ENCODE results near the gene RELB.

The RELB gene

DNA sequence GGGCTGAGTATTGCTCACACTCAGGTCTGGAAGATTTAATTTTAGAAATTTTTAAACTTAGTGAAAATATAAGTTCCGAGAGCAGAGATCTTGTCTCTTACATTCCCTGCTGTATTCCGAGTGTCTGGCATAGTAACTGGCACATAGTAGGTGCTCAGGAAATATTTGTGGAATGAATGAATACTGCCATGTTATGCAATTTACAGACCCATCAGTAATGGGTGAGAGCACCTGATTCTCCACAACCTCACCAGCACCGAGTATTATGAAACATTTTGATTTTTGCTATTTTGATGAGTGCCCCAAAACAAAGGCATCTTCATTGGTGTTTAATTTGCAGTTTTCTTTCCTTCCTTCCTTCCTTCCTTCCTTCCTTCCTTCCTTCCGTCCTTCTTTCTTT lies 21.8 kb downstream of the RELB start:
- peaks cover 6 to 7% of the 10 kb centered on the region in 2 donors for H3K4me1 Mint-ChIP-seq
- no peak overlapping the region for H3K4me3 Mint-ChIP-seq
- no peak for ATAC-seq (replicated peaks)
- H3K9me3 Mint-ChIP-seq: no peaks in the 10 kb centered on the region
- no peak overlapping the region for H3K27ac Mint-ChIP-seq
- no peaks in the 10 kb centered on the region for H3K27me3 Mint-ChIP-seq
- H3K36me3 Mint-ChIP-seq: peaks cover 48% of the 10 kb centered on the region in 2 donors
- no peak for DNase-seq

GRCh38 chr19:45025264-45025663 lies 24.0 kb downstream of the RELB start:
- H3K36me3 Mint-ChIP-seq: peaks cover 49 to 50% of the 10 kb centered on the region in 2 donors
- H3K4me3 Mint-ChIP-seq: no peak overlapping the region
- no peaks in the 10 kb centered on the region for H3K27me3 Mint-ChIP-seq
- ATAC-seq (replicated peaks) (no peak), DNase-seq (no peak)
- H3K27ac Mint-ChIP-seq: no peak overlapping the region
- no peaks in the 10 kb centered on the region for H3K9me3 Mint-ChIP-seq
- H3K4me1 Mint-ChIP-seq: peaks cover 0 to 1% of the 10 kb centered on the region in 2 donors

- ATAC-seq (replicated peaks) (no peak), DNase-seq (no peak)
- Mint-ChIP-seq H3K36me3 (peaks cover 53 to 55% of the 10 kb centered on the region in 2 donors), H3K27me3 (no peaks in the 10 kb centered on the region), H3K4me1 (peaks cover 0 to 1% of the 10 kb centered on the region in 2 donors), H3K9me3 (no peaks in the 10 kb centered on the region), H3K27ac (peak overlapping the region; percentile 71), H3K4me3 (no peak overlapping the region)
Measured at GRCh38 chr19:45027371-45027770, 26.1 kb downstream of the RELB start.

GRCh38 chr19:45030825-45031224 lies 29.6 kb downstream of the RELB start:
- Mint-ChIP-seq H3K27ac (no peak overlapping the region), H3K9me3 (peaks cover 0 to 2% of the 10 kb centered on the region in 2 donors), H3K4me3 (no peak overlapping the region), H3K27me3 (no peaks in the 10 kb centered on the region), H3K36me3 (peaks cover 62 to 69% of the 10 kb centered on the region in 2 donors), H3K4me1 (peaks cover 0 to 2% of the 10 kb centered on the region in 2 donors)
- DNase-seq: no peak
- ATAC-seq (replicated peaks): no peak

DNA sequence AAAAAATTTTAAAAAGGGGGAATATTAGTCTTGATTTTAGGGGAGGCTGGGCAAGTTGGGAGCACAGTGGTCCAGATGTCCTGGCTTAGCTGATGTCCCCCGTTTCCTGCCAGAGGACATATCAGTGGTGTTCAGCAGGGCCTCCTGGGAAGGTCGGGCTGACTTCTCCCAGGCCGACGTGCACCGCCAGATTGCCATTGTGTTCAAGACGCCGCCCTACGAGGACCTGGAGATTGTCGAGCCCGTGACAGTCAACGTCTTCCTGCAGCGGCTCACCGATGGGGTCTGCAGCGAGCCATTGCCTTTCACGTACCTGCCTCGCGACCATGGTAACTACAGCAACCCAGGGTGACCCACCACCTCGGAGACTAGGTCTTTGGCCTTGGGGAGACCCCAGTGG lies 31.2 kb downstream of the RELB start:
- DNase-seq (no peak), ATAC-seq (replicated peaks) (no peak)
- H3K27ac Mint-ChIP-seq: no peak overlapping the region
- no peaks in the 10 kb centered on the region for H3K27me3 Mint-ChIP-seq
- no peak overlapping the region for H3K4me3 Mint-ChIP-seq
- peaks cover 0 to 2% of the 10 kb centered on the region in 2 donors for H3K9me3 Mint-ChIP-seq
- peaks cover 0 to 2% of the 10 kb centered on the region in 2 donors for H3K4me1 Mint-ChIP-seq
- peaks cover 56 to 63% of the 10 kb centered on the region in 2 donors for H3K36me3 Mint-ChIP-seq

- H3K4me3 Mint-ChIP-seq: no peak overlapping the region
- peaks cover 56 to 68% of the 10 kb centered on the region in 2 donors for H3K36me3 Mint-ChIP-seq
Measured at GRCh38 chr19:45035755-45036154, 34.5 kb downstream of the RELB start.

DNA sequence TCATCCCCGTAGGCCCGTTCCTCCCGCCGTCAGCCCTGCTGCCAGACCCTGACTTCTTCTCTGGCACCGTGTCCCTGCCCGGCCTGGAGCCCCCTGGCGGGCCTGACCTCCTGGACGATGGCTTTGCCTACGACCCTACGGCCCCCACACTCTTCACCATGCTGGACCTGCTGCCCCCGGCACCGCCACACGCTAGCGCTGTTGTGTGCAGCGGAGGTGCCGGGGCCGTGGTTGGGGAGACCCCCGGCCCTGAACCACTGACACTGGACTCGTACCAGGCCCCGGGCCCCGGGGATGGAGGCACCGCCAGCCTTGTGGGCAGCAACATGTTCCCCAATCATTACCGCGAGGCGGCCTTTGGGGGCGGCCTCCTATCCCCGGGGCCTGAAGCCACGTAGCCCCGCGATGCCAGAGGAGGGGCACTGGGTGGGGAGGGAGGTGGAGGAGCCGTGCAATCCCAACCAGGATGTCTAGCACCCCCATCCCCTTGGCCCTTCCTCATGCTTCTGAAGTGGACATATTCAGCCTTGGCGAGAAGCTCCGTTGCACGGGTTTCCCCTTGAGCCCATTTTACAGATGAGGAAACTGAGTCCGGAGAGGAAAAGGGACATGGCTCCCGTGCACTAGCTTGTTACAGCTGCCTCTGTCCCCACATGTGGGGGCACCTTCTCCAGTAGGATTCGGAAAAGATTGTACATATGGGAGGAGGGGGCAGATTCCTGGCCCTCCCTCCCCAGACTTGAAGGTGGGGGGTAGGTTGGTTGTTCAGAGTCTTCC lies 36.3 kb downstream of the RELB start:
- Mint-ChIP-seq H3K4me3 (peak overlapping the region; percentile 22 to 32), H3K36me3 (peaks cover 53 to 67% of the 10 kb centered on the region in 2 donors), H3K9me3 (peaks cover 0 to 2% of the 10 kb centered on the region in 2 donors), H3K27ac (peak overlapping the region; percentile 56), H3K4me1 (peaks cover 28 to 41% of the 10 kb centered on the region in 2 donors), H3K27me3 (no peaks in the 10 kb centered on the region)
- DNase-seq: no peak
- ATAC-seq (replicated peaks): no peak

More at GRCh38 chr19:45035755-45036154, 34.5 kb downstream of the RELB start:
- peaks cover 17 to 23% of the 10 kb centered on the region in 2 donors for H3K4me1 Mint-ChIP-seq
- H3K9me3 Mint-ChIP-seq: peaks cover 0 to 2% of the 10 kb centered on the region in 2 donors
- H3K27me3 Mint-ChIP-seq: no peaks in the 10 kb centered on the region
- DNase-seq (no peak), ATAC-seq (replicated peaks) (no peak)
- no peak overlapping the region for H3K27ac Mint-ChIP-seq

DNA sequence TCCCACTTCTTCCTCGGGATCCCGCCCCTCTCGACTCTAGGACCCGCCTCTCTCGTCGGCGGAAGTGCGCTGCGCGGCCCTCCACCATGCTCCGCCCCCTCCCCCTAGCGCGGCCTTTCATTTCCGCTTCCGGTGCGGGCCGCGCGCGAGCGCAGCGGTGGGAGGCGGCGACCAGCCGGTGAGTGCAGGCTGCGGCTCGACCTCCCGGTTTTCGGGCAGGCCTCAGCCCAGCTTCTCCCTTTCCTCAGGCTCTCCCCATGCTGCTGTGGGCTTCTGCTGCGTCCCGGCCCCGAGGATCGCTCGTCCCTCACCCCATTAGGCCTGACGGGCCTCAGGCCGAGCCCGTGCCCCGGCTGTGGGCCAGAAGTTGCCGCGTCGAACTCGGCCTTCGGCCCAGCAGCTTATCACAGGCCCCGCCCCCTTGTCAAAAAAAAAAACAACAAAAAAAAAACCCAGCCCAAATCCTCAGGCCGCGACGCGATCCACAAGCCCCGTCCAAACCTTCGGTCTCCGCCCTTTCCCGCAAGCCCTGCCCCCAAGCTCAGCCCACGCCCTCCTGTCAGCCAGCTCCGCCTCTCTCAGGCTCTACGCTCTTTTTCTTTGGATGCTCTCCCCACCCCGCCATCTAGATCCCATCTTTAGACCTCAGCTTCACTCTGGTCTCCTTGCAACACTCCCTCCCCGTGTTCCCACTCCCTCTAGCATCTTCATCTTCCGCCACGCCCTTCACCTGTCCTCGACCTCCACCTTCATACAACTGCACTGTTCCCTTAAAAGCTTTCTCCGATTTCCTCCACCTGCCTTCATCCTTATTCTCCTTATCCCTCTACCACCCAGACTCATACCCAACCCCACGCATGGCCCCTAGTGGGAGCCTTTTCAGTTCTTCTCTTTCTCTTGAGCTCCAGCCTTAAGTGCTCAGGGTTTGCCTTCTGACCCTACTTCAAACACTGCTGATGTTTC lies 37.9 kb downstream of the RELB start, which contains the start of gene CLASRP:
CLASRP (plus strand) TSS at position 115 of the 963 bp plus-strand sequence. CDS start 1,168 bp downstream, outside the sequence.
- Mint-ChIP-seq H3K9me3 (peaks cover 0 to 2% of the 10 kb centered on the region in 2 donors), H3K36me3 (peaks cover 48 to 63% of the 10 kb centered on the region in 2 donors)
- peak; percentile 95 to 97 for ATAC-seq (replicated peaks)

DNA sequence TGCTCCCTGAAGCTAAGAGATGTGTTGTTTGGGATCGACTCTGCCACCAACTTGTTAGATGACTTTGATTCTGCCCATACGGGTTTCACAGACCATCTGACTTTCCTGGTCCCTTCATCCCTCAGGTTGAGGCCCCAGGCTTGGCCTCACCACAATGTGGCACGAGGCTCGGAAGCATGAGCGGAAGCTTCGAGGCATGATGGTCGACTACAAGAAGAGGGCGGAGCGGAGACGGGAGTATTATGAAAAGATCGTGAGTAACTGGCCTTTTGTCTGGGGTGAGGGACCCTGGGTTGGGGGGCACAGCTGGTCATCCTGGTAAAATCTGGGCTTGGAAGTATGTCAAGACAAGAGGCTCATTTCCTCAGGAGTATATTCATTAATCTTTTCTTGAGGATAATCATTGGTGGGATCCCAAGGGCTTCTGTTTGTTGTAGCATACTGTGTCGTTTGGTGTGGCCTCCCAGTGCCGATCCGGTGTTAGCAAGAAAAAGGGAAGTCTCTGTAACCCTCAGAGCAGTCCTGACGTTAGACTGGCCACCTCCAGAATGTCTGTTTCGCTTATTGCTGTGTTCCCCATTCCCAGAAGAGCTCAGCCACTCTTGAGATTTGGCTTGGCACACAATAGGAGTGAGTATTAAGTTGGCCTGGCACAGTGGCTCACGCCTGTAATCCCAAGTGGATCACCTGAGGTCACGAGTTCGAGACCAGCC lies 39.0 kb downstream of the RELB start:
- Mint-ChIP-seq H3K9me3 (peaks cover 0 to 2% of the 10 kb centered on the region in 2 donors), H3K36me3 (peaks cover 42 to 58% of the 10 kb centered on the region in 2 donors), H3K27me3 (no peaks in the 10 kb centered on the region), H3K27ac (peak overlapping the region; percentile 93), H3K4me1 (peaks cover 28 to 48% of the 10 kb centered on the region in 2 donors), H3K4me3 (peak overlapping the region; percentile 91 to 92)
- DNase-seq (no peak), ATAC-seq (replicated peaks) (no peak)

More for the DNA sequence above, 37.9 kb downstream of the RELB start, which contains the start of gene CLASRP:
- DNase-seq: peak; percentile 83
- Mint-ChIP-seq H3K4me1 (peaks cover 25 to 43% of the 10 kb centered on the region in 2 donors), H3K27ac (peak within 1 kb of the TSS; percentile 96), H3K27me3 (no peaks in the 10 kb centered on the region), H3K4me3 (peak within 1 kb of the TSS; percentile 91 to 92)

GRCh38 chr19:45041125-45041524 lies 39.9 kb downstream of the RELB start:
- DNase-seq: no peak
- no peak for ATAC-seq (replicated peaks)
- peak overlapping the region; percentile 91 to 92 for H3K4me3 Mint-ChIP-seq
- peaks cover 45 to 61% of the 10 kb centered on the region in 2 donors for H3K36me3 Mint-ChIP-seq
- no peaks in the 10 kb centered on the region for H3K27me3 Mint-ChIP-seq
- no peaks in the 10 kb centered on the region for H3K9me3 Mint-ChIP-seq
- H3K4me1 Mint-ChIP-seq: peaks cover 35 to 57% of the 10 kb centered on the region in 2 donors
- H3K27ac Mint-ChIP-seq: peak overlapping the region; percentile 93

DNA sequence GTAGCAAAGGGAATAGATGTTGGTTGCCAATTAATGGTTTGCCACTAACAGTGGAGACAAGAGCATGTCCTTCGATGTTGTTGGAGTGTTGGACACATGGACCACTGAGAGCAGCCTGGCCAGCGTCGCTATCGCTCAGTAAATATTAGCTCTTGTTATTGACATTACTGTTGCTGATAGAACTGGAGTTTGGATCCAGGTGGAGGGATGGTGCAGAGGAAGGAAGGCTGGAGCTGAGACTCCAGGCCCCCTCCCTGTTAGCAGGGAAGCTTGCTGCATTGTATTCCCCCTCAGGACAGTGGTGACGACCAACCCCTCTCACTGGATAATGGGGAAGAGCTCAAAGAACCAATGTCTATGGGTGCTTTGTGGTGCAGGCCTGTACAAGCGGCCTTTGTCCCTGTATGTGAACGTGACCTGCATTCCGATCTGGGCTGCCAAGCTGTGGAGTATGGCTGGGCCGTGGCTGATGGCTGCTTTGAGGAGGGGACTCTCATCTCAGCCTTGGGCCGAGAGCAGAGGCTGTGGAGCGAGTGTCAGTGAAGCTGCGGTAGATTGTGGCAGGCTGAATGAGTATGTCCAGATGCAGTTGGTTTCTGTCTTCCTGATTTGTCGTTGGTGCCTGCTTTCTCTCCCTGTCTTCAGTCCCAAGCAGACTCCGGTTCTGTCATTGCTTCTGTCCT lies 44.5 kb downstream of the RELB start:
- Mint-ChIP-seq H3K36me3 (peaks cover 42 to 54% of the 10 kb centered on the region in 2 donors), H3K4me3 (peak overlapping the region in 1 of 2 donors; percentile 39)

DNA sequence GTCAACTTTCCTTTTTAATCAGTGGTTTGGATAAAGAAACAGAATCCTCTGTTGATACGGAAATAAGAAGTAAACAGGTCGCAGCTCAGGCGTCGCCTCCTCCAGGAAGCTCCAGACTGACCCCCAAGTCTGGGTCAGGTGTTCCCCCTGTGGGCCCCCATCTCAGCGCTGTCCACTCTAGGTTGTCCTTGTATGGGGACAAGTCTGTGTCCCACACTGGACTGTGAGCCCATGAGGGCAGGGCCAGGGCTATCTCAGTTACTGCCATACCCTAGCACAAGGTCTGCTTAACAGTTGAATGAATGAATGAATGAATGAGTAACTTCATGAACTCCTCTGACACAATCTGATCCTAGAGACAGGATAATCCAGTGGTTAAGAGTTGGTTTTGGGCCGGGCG lies 45.1 kb downstream of the RELB start:
- no peaks in the 10 kb centered on the region for H3K27me3 Mint-ChIP-seq
- H3K4me3 Mint-ChIP-seq: peak overlapping the region; percentile 81 to 83
- ATAC-seq (replicated peaks) (no peak), DNase-seq (no peak)
- peaks cover 51 to 75% of the 10 kb centered on the region in 2 donors for H3K4me1 Mint-ChIP-seq
- peaks cover 42 to 55% of the 10 kb centered on the region in 2 donors for H3K36me3 Mint-ChIP-seq
- no peaks in the 10 kb centered on the region for H3K9me3 Mint-ChIP-seq
- peak overlapping the region; percentile 92 for H3K27ac Mint-ChIP-seq

More for the DNA sequence above, 44.5 kb downstream of the RELB start:
- H3K4me1 Mint-ChIP-seq: peaks cover 52 to 75% of the 10 kb centered on the region in 2 donors
- no peaks in the 10 kb centered on the region for H3K9me3 Mint-ChIP-seq
- peak overlapping the region; percentile 92 for H3K27ac Mint-ChIP-seq
- H3K27me3 Mint-ChIP-seq: no peaks in the 10 kb centered on the region
- no peak for DNase-seq
- ATAC-seq (replicated peaks): no peak

DNA sequence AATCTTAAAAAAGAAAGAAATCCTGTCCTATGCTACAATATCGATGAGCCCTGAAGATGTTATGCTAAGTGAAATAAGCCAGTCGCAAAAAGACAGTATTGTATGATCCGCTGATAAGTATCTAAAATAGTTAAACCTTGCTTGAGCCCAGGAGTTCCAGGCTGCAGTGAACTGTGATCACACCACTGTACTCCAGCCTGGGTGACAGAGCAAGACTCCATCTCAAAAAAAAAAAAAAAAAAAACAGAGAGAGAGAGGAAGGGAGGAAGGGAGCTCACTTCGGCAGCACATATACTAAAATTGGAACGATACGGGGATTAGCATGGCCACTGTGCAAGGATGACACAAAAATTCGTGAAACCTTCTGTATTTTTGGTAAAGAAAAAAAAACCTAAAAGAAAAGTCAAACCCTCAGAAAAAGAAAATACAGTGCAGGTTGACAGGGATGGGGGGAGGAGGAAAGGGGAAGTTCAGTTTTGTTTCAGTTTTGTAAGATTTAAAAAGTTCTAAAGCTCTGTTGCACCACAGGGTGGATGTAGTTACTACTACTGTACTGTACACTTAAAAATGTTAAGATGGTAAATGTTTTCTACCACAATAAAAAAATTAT lies 46.0 kb downstream of the RELB start:
- DNase-seq (no peak), ATAC-seq (replicated peaks) (peak; percentile 88 to 90)
- peak overlapping the region; percentile 93 for H3K27ac Mint-ChIP-seq
- H3K9me3 Mint-ChIP-seq: no peaks in the 10 kb centered on the region
- peaks cover 39 to 51% of the 10 kb centered on the region in 2 donors for H3K36me3 Mint-ChIP-seq
- H3K27me3 Mint-ChIP-seq: no peaks in the 10 kb centered on the region
- H3K4me3 Mint-ChIP-seq: peak overlapping the region; percentile 81 to 83
- H3K4me1 Mint-ChIP-seq: peaks cover 52 to 75% of the 10 kb centered on the region in 2 donors

All from stimulated activated naive B cell treated with anti-CD40 and anti-IgM and Interleukin-4, amounts not matched to agents 10 μg/mL and 1 μg/mL and 100 μg/mL, for 72 hours (primary cell).